ENCODE results near the gene GALNT6.

DNA sequence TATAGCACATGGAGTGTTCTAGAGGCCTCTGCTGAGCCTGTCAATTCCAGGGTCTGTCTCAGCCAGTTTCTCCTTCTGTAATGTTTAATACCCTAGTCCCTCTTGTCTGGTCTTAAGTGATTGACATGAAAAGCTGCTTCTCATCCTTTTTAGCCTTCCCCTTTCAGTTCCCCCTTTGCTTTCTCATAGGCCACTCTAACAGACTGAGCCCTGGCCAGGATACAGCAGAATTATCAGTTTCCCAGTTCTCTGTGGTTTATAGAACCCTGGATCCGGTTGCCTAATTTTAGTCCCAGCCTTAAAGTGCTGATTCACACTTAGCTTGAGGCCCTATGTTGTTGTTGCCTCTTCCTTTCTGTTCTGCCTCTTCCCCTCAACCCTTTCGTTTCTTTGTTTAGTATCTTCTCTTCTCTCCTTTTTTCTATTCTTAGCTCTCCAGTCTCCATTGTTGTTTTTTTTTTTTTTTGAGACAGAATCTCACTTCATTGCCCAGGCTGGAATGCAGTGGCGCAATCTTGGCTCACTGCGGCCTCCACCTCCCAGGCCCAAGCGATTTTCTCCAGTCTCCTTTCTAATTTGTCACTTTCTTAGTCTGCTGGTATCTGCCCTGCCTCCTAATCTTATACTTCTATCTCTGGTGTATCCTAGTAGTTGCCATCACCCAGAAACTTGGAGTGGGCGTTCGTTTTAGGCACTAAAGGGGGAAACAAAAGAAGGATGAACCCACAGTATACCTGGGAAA lies 64.3 kb downstream of the GALNT6 start:
- TF ChIP-seq CTCF (IDR thresholded peaks at IDR 0.05; ENCODE audit: low read length) (no peak), EZH2 (IDR thresholded peaks at IDR 0.05; ENCODE audit: borderline replicate concordance, low read length) (no peak)

All from OCI-LY1 (cell line).